ENCODE data around the gene AK8.

The AK8 gene

DNA sequence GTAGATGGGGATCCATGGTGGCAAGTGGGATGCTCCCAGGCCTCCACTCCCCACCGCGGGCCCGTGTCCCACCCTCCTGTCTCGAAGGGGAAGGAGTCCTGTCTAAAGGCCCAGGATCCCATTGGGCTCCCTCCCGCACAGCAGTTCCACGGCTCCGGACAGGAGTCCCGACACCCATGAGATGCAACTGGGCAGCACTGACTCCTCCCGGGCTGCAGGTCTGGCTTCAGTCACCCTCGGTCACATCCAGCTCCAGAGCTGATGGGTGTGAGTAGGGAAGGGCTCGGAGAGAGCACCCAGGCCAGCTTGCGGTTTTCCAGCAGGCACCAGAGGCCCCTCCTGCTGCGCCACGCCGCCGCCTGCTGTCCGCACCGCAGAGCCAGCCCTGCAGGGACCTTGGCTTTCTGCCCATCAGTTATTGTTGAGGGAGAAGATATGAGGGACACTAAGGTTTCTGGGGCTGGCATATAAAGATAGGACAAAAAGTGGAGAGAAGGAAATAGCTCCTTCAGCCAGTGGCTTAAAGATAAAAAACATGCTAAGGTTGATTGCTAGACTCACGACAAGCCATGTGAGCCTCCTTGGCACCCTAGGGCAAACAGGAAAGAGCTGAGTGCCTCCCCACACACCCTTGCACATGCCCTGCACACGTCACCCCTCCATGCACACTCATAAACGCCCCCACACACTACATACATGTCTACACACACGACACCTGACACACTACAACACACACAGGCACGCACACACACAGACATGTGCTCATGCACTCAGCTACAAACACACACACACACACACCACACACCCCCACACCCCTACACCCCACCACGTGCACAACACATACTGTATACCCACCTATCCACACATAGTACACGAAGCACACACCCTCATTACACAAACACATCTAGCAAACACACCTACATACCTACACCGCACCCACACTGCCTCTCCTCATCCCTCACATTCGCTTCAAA lies 79.0 kb downstream of the AK8 start:
- no peak for DNase-seq (ENCODE audit: low read depth, low spot score)

DNA sequence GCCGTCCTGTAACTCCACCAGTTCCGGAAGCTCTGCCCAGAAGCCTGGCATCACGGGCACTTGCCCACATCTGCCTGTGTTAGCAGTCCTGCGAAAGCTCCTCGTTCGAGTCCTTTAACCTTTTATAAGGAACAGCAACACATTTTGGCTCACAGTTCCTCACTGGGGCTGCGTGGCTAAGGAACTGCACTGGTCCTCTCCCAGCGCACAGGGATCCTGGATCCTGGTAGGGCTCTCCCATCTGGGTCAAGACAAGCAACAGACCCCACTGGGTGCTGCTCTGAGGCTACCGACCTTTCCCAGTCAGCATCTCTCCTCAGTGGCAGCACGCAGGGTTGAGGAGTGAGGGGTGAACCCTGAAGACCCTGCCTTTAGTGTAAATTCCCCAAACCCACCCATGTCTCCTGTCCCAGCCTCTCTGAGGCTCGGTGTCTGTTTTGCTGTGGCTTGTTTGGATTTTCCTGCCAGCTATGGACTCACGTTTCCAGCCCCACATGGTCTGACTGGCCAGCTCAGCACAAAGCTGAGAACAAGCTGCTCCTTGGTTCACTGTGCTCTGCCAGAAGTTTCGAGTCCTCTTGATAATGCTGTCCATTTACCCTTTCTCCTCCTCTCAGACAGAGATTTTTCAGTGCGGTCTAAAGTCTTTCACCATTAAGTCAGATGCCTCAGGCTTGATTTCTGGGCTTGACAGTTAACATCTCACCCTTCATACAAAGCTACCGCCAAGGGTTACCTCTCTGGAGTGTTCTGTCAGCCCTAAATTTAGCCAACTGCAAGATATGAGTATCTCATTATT lies 80.0 kb downstream of the AK8 start:
- DNase-seq (ENCODE audit: low read depth, low spot score), result no peak

DNA sequence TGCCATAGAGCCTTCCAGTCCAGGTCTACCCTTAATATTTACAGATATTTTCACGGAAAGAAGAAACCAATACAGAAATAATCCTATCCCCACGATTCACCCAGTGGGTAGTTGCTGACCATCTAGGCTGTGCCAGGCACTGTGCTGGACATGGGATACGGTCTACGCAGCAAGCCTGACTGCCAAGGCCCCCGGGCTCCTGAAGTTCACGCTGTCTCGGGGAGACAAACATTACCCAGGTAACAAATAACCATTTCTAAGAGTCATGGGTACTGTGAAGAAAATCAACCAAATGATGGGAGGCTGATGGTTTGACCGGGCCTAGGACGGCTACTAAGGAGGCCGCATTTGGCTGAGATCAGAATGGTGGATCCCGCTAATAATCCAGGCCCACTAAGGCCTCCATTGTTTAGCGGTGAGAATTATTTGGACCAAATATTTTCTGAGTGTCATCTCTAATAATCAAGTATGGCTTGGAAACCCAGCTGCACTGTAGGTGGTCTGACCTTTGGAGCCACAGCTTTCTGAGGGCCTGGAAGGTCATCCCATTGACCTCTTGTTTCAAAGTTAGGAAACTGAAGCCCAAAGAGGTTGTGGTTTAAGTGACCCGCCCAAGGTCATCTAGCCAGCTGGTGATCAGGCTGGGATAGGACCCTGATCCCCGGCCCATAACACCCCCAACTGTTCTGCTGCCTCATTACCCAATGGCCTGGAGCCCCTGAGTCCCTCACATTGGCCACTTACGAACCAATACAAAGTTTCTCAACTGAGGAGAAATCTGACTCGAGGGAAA lies 82.4 kb downstream of the AK8 start:
- DNase-seq (ENCODE audit: low read depth, low spot score), result no peak

DNA sequence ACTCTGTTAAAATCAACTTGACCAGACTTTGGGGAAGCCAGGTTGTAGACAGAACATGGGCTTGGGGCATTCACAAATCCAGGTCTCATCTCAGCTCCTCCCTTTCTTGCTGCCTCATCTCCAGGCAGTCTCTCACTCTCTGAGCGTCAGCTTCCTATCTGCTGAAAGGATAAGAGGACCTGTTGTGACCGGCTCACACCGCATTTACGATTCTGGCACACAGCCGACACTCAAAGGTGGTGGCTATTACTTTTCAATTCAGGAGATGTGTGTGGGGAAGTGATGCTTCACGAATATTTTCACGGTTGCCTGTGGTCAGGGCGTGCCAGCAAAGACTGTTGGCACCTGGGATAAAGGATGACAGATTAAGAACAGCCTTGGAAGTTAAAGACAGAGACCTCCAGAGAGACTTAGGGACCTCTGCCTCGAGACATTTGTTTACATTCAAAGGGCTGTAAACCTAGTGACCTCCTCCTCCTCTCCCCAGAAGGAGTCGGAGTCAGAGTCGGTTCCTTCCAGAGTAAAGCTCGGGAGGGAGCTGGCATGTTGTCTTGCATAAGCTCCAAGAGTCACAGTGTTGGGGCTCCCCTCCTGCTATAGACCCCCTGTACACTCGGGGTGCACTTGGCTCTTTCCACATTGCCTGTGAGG lies 83.2 kb downstream of the AK8 start:
- DNase-seq (ENCODE audit: low read depth, low spot score), result no peak

DNA sequence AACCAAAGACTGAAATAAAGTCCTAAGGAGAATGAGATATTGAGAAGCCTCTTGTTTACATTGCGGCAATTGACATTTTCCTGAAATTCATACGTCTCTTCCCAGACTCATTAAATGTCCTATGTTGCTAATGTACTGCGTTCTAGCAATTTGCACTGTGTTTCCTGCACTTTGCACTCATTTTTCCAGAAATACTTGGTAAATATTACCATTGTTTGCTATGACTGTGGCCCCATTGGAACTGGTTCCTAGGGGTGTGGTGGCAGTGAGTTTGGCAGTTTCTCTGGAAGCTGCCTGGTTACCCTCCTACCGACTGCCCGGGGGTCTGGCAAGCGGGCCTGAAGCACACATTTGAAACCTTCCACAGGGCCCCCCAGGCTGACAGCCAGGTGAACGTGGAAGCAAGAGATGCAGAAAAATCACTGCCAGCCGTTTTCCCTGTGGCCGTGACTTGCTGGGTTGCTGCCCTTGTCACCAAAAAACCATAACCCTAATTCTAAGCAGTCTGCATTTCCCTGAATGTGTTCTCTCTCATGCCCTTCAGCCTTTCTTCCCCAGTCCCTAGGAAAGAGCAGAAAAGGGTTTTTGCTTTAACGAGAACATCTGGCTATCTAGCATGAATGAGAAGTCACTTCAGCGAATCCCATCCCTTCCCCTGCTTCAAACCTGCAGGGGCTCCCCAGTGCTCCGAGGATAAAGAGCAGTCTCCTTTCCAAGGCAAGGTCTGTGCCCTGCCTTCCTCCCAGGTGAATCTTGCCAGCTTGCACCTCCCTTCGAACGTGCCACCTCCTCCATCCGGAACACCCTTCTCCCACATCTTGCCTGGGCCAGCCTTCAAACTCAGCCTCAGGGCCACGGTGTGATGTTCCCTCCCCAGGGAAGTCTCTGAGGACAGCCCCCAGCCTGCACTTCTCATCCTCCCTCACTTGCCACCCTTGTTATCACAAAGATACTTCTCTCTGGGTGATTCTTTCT lies 84.2 kb downstream of the AK8 start:
- no peak for DNase-seq (ENCODE audit: low read depth, low spot score)

DNA sequence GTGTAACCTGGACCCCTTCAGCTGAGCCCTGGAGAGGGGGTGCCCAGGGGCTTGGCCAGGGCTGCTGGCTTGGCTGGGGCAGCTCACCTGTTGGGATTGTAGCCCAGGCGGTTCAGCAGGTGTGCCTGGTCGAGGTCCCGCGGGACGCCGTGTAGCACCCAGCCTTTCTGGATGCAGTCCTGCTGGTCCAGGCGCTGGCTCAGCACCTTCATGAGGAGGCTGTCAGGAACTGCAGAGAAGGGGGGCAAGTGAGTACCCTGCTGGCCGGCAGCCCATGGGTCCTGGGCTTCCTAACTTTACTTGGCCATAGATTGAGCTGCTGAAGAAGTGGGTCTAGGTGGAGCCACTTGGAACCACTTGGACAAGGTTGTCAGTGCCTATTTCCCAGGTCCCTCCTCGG lies 85.5 kb downstream of the AK8 start:
- DNase-seq (ENCODE audit: low read depth, low spot score), result no peak

DNA sequence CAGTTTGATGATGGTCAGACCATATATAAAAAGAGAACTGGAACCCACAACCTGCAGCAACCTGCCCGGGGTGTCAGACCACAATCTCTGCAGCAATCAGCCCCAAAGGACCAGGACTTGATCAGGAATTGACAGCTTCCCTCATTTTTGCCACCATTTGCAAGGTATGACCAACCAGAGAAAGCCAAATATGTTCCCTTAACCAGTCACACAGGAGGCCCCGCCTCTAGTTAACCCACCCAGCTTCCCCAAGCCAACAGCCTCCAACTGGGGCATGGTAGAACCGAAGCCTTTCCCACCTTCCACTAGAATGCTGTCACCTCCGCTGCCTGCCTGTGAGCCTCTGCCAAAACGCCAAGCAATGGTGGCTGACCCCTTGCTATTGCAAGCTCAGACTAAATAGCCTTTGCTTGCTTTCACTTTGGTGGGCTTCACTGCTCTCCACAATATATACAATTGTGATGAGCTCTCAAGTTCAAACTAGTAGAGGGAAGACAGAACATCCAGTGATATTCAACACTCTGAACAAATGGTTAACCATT lies 86.3 kb downstream of the AK8 start:
- DNase-seq (ENCODE audit: low read depth, low spot score), result no peak

DNA sequence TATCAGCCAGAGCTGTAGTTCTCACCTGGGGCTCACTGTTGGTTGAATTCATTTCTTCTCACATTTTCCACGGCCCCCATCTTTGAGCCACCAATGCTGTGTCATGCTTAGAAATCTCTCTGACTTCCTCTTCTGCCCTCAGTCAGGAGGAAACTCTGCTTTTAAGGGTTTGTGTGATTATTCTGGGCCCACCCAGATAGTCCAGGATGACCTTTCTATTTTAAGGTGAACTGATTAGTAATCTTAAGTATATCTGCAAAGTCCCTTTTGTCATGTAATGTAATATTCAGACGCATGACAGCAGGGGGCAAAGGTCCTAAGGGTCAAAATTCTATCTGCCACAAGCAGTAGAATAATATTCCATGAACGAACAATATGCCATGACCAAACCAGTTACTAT lies 88.4 kb downstream of the AK8 start:
- DNase-seq (ENCODE audit: low read depth, low spot score), result no peak

DNA sequence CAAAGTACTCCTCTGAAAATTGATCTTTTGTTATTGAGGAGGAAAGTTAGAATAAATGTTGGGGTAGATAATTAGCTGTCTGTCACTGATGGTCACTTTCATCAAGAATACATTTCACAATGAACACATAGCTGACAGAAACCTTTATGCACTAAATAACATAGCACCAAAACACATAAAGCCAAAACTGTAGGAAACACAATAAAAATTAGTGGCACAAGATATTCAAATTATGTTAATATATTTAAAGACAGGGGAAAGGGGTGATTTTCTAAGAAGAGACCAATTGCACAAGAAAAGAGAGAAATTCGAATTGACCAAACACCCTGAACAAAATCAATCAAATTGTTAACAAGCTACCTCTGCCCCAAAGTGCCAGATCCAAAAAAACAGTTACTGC lies 89.7 kb downstream of the AK8 start:
- no peak for DNase-seq (ENCODE audit: low read depth, low spot score)

DNA sequence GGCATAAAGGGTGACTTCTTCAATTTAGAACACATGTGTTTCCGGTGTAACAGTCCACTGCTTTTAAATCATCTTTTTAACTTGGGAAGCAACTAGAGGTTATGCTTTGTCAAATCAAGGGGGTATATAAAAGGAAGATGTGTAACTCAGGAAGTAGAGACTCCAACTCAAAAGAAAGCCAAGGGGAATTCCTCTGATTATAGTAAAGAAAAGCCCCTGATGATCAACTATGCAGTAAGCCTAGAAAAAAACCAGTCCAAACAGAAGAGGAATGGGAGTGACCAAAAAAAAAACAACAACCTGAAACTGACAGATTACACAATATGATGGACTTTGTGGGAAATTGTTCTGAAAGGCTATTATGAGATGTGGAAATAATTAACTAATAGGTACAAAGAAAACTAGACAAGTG lies 90.3 kb downstream of the AK8 start:
- DNase-seq (ENCODE audit: low read depth, low spot score), result no peak

DNA sequence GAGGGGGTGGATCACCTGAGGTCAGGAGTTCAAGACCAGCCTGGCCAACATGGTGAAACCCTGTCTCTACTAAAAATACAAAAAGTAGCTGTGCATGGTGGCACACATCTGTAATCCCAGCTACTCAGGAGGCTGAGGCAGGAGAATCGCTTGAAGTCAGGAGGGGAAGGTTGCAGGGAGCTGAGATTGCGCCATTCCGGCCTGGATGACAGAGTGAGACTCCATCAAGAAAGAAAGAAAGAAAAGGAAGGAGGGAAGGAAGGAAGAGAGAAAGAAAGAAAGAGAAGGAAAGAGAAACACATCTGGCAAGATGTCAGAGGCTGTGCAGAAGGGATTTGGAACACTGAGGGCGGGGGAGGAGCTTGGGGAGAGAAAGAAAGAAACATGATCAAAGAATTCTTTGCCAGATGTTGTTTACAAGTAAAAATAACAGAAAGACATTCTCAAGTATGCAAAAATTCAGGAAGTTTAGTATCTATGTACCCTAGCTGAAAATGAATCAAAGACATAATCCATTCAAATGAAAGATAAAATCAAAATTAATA lies 93.7 kb downstream of the AK8 start:
- no peak for DNase-seq (ENCODE audit: low read depth, low spot score)

DNA sequence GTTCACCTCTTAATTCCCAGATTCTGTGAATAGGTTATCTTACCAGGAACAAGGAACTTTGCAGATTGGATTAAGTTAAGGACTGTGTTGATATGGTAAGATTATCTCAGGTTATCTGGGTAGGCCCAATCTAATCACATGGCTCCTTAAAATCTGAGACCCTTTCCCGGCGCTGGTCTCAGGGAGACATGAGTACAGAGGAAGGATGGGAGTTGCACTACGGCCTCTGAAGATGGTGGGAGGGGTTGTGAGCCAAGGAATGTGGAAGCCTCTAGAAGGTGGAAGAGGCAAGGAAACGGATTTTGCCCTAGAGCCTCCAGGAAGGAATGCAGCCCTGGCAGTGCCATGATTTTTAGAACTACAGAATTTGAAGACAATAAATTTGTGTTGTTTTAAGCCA lies 95.1 kb downstream of the AK8 start:
- DNase-seq (ENCODE audit: low read depth, low spot score), result no peak

DNA sequence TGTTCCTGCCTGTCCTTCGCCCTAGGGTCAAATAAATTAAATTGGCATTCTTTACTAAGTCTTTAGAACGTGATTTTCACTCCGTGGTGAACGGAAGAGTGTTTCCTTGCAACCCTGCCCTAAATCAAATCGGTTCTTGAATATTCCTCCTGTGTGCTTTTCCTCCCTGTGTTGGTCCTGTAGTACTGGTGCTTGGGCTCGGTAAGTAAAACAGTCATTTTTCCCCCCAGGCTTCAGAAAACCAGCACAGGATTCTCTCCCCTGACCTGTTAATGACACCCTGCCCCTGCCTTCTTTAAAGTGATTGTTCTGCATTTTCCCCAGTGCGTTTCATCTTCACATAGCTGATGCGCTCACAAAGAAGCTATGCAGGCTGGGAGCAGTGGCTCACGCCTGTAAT lies 96.0 kb downstream of the AK8 start:
- DNase-seq (ENCODE audit: low read depth, low spot score), result no peak

DNA sequence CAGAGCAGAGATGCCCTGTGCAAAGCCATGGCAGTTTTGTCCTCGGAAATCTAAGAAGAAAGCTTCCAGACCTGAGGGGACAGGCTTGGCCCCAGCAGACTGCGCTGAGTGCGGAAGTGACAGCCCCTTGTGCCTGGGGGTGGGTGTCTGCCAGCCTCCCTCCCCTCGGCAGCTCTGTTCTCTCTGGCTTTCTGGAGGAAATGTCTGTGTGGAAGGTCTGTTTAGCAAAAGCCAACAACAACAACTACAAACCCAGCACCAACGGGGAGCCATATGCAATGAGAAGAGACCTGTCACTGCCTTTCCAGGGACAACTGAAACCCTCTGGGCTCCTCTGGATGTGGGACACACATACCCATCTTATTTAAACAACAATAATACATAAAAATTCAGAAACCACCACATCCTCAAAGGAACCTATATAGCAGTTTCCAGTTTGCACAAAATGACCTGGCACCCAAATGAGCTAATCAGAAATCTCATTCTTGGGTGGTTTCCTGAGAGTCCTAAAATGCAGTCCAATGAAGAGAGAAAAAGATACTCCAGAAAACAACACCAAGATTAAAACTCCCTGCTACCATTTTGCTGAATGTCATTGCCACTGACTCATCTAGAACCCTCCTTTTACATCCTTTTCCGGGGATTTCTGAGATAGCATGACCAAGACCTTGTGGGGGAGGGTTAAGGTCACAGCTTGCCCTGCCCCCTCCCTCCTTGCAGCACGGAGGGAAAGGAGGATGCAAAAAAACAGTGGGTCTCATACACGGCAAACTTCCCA lies 97.7 kb downstream of the AK8 start:
- DNase-seq (ENCODE audit: low read depth, low spot score), result no peak

DNA sequence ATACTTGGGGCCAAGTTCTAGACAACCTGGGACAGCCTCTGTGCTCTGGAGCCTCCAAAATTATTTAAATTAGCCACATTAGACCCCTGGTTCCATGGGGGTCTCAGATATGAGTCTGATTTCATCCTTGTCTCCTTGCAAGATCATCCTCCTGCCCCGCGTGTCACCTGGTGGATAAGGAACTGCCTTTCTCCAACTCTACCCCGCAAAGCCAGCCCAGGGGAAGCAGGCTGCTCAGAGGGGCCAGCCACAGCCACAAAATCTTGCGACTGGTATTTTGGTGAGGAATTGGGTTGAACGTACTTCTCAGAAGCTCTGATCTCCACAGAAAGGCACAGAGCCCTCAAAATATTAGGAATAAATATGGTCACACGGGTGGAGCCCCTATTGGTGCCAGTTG lies 101.2 kb downstream of the AK8 start:
- no peak for DNase-seq (ENCODE audit: low read depth, low spot score)

DNA sequence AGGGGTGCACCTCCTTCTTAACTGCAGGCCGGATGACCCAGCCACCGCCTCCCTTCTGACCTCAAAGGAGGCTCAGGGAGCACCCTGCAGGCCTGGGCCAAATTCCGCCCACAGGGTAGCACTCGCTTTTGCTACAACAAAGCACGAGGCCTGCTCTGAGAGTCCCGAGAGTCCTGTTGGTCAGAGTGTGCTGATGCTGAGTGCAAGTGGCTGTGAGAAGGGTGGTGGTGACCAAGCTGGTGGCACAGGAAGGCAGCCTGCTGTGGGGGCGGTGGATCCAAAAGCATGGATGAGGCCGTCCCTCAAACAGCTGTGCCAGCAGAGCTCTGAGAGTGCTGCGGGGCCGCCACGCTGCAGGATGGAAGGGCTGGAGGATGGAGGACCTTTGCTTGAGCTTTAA lies 101.8 kb downstream of the AK8 start:
- DNase-seq (ENCODE audit: low read depth, low spot score), result no peak

DNA sequence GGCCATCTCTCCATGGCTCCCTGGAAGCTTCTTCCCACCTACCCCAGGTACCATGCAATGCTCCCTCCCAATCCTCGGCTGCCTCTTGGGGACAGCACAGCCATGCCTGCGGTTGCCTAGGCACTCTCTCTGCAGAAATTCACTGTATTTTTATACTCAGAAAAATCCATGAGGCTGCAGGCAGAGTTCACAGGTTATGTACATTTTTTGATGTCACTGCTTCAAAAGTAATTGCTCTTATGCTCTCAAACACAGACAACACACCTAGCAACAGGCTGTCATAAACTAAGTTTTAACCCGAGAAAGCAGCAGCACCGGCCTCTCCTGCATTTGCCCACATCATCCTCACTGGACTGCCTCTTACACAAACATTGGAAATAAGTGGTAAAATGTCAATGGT lies 102.4 kb downstream of the AK8 start:
- no peak for DNase-seq (ENCODE audit: low read depth, low spot score)

DNA sequence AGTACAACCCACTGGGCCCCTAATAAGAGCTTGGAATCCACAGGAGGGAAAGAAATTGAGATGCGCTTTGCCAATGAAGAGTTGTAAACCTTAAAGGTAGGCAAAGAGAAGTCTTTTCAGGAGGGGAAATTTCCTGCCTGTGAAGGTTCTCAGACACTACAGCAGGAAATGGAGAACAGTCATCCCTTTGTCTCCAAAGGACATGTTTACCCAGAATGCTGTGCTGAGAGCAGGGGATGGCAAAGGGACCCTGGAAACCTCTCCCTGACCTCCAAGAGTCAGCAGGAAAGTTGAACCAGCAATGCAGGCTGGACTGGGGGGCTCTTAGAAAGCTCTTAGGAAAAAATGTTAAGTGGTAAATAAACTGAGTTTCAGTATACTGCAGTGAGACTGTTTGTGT lies 103.2 kb downstream of the AK8 start:
- DNase-seq (ENCODE audit: low read depth, low spot score), result no peak

DNA sequence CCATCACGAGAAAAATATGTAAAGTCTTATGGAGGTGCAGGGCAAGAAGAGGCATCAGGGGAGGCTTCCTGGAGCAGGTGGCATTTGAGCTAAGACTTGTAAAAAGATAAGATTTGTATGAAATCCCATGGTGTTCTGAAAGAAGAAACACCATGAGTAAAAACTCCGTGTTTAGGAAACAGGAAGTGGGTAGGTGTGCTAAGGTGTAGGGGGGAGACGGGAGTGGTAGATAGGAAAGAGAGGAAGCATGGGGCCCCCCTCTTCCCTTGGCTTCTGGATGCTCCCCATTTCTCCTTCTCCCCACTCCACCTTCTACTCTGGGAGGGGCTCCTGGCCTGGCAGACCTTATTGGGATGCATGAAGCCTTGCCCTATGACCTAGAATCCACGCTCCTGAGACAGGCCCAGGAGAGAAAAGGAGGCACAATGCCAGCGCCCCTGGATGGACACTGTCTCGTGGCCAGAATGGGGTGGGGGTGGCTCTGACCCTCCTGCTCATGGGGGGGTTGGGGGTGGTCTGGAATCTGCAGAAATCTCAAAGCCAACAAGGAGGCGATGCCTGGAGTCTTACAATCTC lies 104.2 kb downstream of the AK8 start:
- no peak for DNase-seq (ENCODE audit: low read depth, low spot score)
